ENCODE results near the gene ACADL. TPM values are rescaled to one million over a fixed set of nuclear protein-coding genes. Genes with fewer than 3 reads are reported as not detected.

ACADL gene
- total and polyA plus RNA-seq, 2 of the 8 experiments (the other 6 are each of a cell fraction or from before 2014, with no cell fraction given): 0.11 to 0.34 TPM

DNA sequence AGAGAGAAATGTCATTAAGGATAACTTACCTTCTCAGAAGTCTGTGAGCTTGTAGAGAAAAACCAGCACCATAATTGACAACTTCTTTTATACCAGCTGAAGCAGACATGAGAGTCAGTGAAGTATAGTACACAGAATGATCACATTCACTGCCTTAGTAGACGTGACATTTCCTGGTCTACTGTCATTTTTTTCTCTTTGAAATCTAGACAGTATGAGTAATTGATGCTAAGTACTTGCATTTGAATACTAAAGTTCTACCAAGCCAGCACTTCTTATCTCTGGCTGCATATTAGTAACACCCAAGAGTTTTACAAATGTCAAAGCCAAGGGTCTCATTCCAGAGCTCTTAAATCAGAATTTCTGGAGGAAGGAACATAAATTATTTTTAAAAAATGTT, 25.4 kb upstream of the ACADL start:
- WGBS, 2 experiments (ENCODE audit: extremely low coverage in 1 of 2, insufficient coverage in 1 of 2, insufficient read length in 1 of 2, insufficient replicate concordance in 2 of 2, low coverage in 1 of 2, low lambda C conversion rate in 2 of 2, missing lambda C conversion rate in 1 of 2): 86% methylated on average over 1 of the region's 1 CpG; no CpG with 5 or more reads in 1 of the 2 experiments
- Histone ChIP-seq H3K23me2 (ENCODE audit: low read depth, low read length) (no peaks in the 10 kb centered on the region), H3K27ac (ENCODE audit: low read depth, low read length) (no peak overlapping the region), H4K8ac (ENCODE audit: extremely low read depth, insufficient read depth, low read length) (no peak overlapping the region), H2BK12ac (ENCODE audit: low read depth, low read length) (no peak overlapping the region), H2BK5ac (ENCODE audit: low read depth, low read length) (no peak overlapping the region), H2BK120ac (replicated peaks; ENCODE audit: low read depth, low read length) (no peak overlapping the region), H4K20me1 (replicated peaks in 1 of 2; ENCODE audit: control insufficient read depth in 1 of 2, insufficient read depth in 2 of 2, low read length in 2 of 2) (no peaks in the 10 kb centered on the region), H4K5ac (ENCODE audit: insufficient read length, low read depth, low read length) (no peak overlapping the region), H3K36me3 (ENCODE audit: control insufficient read depth in 2 of 4, insufficient read depth in 4 of 4, low read length in 3 of 4) (no peaks in the 10 kb centered on the region), H2AFZ (ENCODE audit: low read length) (no peak overlapping the region), H3K56ac (replicated peaks; ENCODE audit: insufficient read length, low read depth, low read length) (no peak overlapping the region), H3K9ac (replicated peaks in 1 of 4; ENCODE audit: extremely low read depth in 1 of 4, low read depth in 3 of 4, low read length in 3 of 4) (no peak overlapping the region), H3K4me2 (ENCODE audit: insufficient read depth in 1 of 2, low read depth in 2 of 2, low read length in 2 of 2) (no peak overlapping the region), H4K91ac (replicated peaks; ENCODE audit: insufficient read length, low read length) (no peak overlapping the region), H3K18ac (ENCODE audit: extremely low read depth, low read length) (no peak overlapping the region), H3K4ac (replicated peaks; ENCODE audit: insufficient read length, low read depth, low read length) (no peak overlapping the region), H3K27me3 (replicated peaks in 1 of 4; ENCODE audit: control insufficient read depth in 3 of 4, extremely low read depth in 1 of 4, insufficient read depth in 3 of 4, low read length in 3 of 4) (no peaks in the 10 kb centered on the region), H3K4me1 (replicated peaks in 1 of 4; ENCODE audit: control insufficient read depth in 3 of 4, insufficient read depth in 4 of 4, low read length in 3 of 4) (peaks cover 0 to 3% (median 0%) of the 10 kb centered on the region in 4 experiments; a peak in 1 of 7 replicates), H2AK5ac (ENCODE audit: low read depth, low read length) (no peak overlapping the region), H2BK20ac (ENCODE audit: low read length) (no peak overlapping the region), H3K9me3 (ENCODE audit: insufficient read depth in 2 of 2, low read depth in 1 of 2, low read length in 1 of 2) (peaks cover 0 to 2% of the 10 kb centered on the region in 2 experiments; a peak in 2 of 4 replicates), H3K79me1 (ENCODE audit: low read depth, low read length) (no peaks in the 10 kb centered on the region), H2BK15ac (ENCODE audit: low read length) (no peak overlapping the region), H3K79me2 (ENCODE audit: control insufficient read depth in 1 of 2, insufficient read depth in 2 of 2, low read length in 2 of 2) (no peaks in the 10 kb centered on the region), H3K23ac (ENCODE audit: insufficient read length) (no peak overlapping the region), H3K4me3 (ENCODE audit: extremely low read depth in 1 of 4, insufficient read depth in 2 of 4, low read depth in 3 of 4, low read length in 4 of 4) (no peak overlapping the region), H3K14ac (ENCODE audit: insufficient read length) (no peak overlapping the region)
- POLR2A ChIA-PET (ENCODE audit: partially characterized antibody): no interaction called here
- CTCF ChIA-PET (ENCODE audit: partially characterized antibody): interaction anchor here (1.0 to 1.3 kb wide), 2 partner anchors 17 to 148 kb away, joined by 3 to 4 read pairs; no protein-coding TSS in a partner anchor
- TF ChIP-seq POLR2A (IDR thresholded peaks at IDR 0.05; ENCODE audit: control extremely low read depth in 1 of 2, low read depth in 2 of 2, low read length in 2 of 2): no peak
- no peak for TF ChIP-seq KDM1A (IDR thresholded peaks at IDR 0.05; ENCODE audit: borderline replicate concordance, low read length)
- TF ChIP-seq HDAC2 (IDR thresholded peaks at IDR 0.05; ENCODE audit: borderline replicate concordance in 1 of 2, low read depth in 2 of 2, low read length in 2 of 2): no peak
- TF ChIP-seq ASH2L (IDR thresholded peaks at IDR 0.05; ENCODE audit: low read length): no peak
- no peak for TF ChIP-seq FOSL1 (IDR thresholded peaks at IDR 0.05; ENCODE audit: insufficient read depth, low read depth, low read length)
- TF ChIP-seq, protein P1, sequence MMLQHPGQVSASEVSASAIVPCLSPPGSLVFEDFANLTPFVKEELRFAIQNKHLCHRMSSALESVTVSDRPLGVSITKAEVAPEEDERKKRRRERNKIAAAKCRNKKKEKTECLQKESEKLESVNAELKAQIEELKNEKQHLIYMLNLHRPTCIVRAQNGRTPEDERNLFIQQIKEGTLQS (IDR thresholded peaks at IDR 0.05; ENCODE audit: insufficient read depth, low read depth, low read length): no peak
- TF ChIP-seq TCF12 (IDR thresholded peaks at IDR 0.05; ENCODE audit: low read depth, low read length): no peak
- no peak for TF ChIP-seq MAX (IDR thresholded peaks at IDR 0.05)
- no peak for TF ChIP-seq MAFK (IDR thresholded peaks at IDR 0.05; ENCODE audit: low read depth, low read length)
- DNase-seq (ENCODE audit: low read depth in 1 of 2, low spot score in 2 of 2): no peak
- no peak for FAIRE-seq

All from H1 (cell line).